GM12878 (cell line): ENCODE results near the gene SYT1.

ENCODE experiments used
- CTCF ChIP-seq, 3 experiments: IDR thresholded peaks in 2 of 3; conservative IDR thresholded peaks in 1 of 3; 2 replicates each; pipeline ENCODE4 v1.5.1; 2011; ENCODE audit warnings: low read depth in 3 of 3, low read length in 3 of 3, mild to moderate bottlenecking in 3 of 3, control low read depth in 2 of 3, moderate library complexity in 2 of 3, inconsistent platforms in 1 of 3, mixed read lengths in 1 of 3; ENCODE audit not compliant: control insufficient read depth in 2 of 3, insufficient read depth in 1 of 3; ENCODE audit errors: extremely low read depth in 1 of 3
- SKIL ChIP-seq: fragments of 450-650 bp; IDR thresholded peaks from 2 replicates; pipeline ENCODE4 v1.6.1; 2017; ENCODE audit warnings: mild to moderate bottlenecking, low read depth, inconsistent platforms; ENCODE audit not compliant: poor library complexity, severe bottlenecking
- SREBF1 ChIP-seq: IDR thresholded peaks from 2 replicates; pipeline ENCODE4 v1.6.1; 2012; ENCODE audit warnings: mild to moderate bottlenecking, low read length
- TF ChIP-seq, protein P1 (sequence below): fragments of 450-650 bp; IDR thresholded peaks from 2 replicates; pipeline ENCODE4 v1.6.1; 2016; ENCODE audit warnings: mild to moderate bottlenecking

DNA sequence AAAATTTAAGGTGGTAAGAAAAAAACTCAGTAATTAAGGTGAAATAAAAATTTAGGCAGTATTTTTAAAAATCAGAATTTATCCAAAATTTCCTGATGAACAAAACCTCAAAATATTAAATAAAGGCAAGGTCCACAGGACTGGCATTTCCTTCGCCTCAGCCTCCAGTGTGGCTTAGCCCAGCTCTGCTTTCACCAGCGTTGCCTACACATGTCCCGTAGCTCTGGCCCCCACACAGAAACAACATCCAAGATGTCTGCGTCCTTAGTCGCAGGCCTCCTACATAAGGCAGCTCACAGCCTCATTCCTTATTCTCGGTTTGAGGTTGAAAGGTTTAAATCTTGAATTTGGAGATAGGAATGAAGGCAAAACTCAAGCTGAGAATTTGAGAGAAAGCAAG is 274.3 kb downstream of the SYT1 start:
- TF ChIP-seq CTCF (IDR thresholded peaks at IDR 0.05 in 2 of 3, conservative IDR thresholded peaks at IDR 0.05 in 1 of 3; ENCODE audit: control insufficient read depth in 2 of 3, extremely low read depth in 1 of 3, insufficient read depth in 1 of 3, low read depth in 3 of 3, low read length in 3 of 3) (no peak), SREBF1 (no peak), SKIL (no peak)
- TF ChIP-seq, protein P1, sequence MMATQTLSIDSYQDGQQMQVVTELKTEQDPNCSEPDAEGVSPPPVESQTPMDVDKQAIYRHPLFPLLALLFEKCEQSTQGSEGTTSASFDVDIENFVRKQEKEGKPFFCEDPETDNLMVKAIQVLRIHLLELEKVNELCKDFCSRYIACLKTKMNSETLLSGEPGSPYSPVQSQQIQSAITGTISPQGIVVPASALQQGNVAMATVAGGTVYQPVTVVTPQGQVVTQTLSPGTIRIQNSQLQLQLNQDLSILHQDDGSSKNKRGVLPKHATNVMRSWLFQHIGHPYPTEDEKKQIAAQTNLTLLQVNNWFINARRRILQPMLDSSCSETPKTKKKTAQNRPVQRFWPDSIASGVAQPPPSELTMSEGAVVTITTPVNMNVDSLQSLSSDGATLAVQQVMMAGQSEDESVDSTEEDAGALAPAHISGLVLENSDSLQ, result no peak
